ENCODE results near the gene C4A.
"Not testable (repeated sequence)": the region's sequence is repeated elsewhere in the genome, so short reads cannot be mapped to it uniquely, and the experiment has no call there.

The C4A gene

DNA sequence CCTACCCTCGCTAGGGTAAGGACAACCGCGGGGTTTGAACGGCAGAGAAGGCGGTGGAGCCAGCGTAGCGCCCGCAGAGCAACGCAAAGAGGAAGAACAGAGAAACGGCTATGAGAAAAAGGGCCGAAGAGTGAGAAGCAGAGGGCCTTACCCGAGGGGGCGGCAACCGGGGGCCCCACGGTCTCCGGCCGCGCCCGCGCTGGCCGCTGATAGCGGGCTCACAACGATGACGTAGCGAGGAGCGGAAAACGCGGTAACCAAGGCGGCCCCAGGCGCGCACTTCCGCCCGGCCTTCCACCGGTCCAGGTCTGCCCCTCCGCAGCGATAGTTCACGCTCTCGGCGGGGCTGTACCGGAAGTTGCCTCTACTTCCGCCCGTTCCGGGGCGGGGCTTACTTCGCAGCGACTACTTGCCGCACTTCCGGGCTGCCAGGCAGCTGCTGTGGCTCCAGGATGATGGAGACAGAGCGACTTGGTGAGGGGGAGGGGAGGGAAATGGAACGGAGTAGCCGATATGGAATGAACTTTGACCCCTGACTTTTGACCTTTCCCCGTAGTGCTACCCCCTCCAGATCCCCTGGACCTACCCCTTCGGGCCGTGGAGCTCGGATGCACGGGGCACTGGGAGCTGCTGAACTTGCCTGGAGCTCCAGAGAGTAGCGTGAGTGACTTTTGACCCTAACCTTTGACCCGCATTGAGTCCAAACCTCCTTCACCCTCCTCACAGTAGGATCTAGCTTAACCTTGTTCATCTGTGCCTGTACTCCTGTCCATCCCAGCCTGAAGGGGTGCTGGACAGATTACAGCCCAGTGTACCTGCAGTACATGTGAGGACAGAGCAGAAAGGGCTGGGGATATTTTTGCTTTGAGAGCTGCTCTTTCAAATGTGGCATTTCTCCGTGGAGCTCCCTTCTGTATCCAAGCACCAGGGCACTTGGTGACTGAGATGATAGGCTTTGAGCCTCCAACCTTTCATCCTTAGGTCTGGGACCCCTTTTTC lies 22.8 kb upstream of the C4A start, which contains the start of the genes NELFE and SKIC2:
Gene NELFE, minus strand, starts transcription at position 231 of the 999 bp plus-strand sequence. CDS start 525 bp downstream, outside the sequence.
Gene SKIC2, plus strand, starts transcription at position 435 of the 999 bp plus-strand sequence. Its CDS starts 18 bp downstream, at position 453.
- in situ Hi-C loops (cut with HindIII; ENCODE audit: low sequenced_read_pairs), result no loop called here

DNA sequence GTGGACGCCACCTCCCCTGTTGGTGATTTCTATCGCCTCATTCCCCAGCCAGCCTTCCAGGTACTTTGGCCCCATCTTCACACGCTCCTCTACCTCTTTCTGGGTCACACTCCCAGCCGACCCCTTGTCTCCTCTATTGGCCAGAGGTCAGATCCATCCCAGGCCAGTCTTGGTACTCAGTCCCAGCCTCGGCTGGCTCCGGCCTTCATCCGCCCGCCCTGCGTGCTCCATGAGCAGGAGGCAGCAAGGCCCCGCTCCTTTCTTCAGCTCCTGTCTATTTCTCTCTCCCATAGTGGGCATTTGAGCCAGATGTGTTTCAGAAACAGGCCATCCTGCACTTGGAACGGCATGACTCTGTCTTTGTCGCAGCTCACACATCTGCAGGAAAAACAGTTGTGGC lies 20.2 kb upstream of the C4A start:
- in situ Hi-C loops (cut with HindIII; ENCODE audit: low sequenced_read_pairs), result no loop called here

GRCh38 chr6:31963921-31964320 lies 17.9 kb upstream of the C4A start:
- in situ Hi-C loops (cut with HindIII; ENCODE audit: low sequenced_read_pairs), result no loop called here

GRCh38 chr6:31965700-31966099 lies 16.2 kb upstream of the C4A start:
- in situ Hi-C loops (cut with HindIII; ENCODE audit: low sequenced_read_pairs), result no loop called here

- in situ Hi-C loops (cut with HindIII; ENCODE audit: low sequenced_read_pairs), result no loop called here
Observed at GRCh38 chr6:31966506-31966905, 15.4 kb upstream of the C4A start.

DNA sequence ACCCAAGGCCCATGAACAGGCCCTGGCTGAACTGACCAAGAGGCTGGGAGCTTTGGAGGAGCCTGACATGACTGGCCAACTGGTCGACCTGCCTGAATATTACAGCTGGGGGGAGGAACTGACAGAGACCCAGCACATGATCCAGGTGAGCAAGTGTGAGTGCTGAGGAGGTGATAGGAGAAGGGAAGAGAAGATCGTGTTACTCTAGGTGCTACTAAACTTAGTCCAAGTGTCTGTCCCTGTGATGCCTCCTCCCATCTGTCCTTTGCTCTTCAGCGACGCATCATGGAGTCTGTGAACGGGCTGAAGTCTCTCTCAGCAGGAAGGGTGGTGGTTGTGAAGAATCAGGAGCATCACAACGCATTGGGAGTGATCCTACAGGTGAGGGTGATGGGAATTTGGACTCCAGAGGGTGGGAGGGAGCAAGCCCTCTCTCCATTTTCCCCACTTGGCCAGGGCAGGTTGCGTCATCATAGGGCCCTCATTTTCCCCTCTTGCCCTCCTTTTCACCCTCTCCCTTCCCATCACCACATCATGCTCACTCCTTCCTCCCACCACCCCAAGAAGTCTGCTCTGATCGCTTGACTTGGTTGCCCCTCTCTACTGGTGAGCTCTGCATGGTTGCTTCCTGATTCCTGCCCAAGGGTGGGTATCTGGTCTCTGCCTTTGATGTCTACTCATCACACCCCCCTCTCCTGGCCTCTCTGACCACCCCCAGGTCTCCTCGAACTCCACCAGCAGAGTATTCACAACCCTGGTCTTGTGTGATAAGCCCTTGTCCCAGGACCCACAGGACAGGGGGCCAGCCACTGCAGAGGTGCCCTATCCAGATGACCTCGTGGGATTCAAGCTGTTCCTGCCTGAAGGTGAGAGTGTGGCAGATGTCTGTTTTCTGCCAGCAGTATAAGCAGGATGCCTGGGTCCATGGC lies 14.6 kb upstream of the C4A start:
- in situ Hi-C loops (cut with HindIII; ENCODE audit: low sequenced_read_pairs), result no loop called here

GRCh38 chr6:31967926-31968320 lies 13.9 kb upstream of the C4A start:
- in situ Hi-C loops (cut with HindIII; ENCODE audit: low sequenced_read_pairs), result no loop called here

- in situ Hi-C loops (cut with HindIII; ENCODE audit: low sequenced_read_pairs), result no loop called here
Observed at GRCh38 chr6:31968326-31968725, 13.5 kb upstream of the C4A start.

GRCh38 chr6:31968791-31969711 lies 12.8 kb upstream of the C4A start:
- in situ Hi-C loops (cut with HindIII; ENCODE audit: low sequenced_read_pairs), result no loop called here

DNA sequence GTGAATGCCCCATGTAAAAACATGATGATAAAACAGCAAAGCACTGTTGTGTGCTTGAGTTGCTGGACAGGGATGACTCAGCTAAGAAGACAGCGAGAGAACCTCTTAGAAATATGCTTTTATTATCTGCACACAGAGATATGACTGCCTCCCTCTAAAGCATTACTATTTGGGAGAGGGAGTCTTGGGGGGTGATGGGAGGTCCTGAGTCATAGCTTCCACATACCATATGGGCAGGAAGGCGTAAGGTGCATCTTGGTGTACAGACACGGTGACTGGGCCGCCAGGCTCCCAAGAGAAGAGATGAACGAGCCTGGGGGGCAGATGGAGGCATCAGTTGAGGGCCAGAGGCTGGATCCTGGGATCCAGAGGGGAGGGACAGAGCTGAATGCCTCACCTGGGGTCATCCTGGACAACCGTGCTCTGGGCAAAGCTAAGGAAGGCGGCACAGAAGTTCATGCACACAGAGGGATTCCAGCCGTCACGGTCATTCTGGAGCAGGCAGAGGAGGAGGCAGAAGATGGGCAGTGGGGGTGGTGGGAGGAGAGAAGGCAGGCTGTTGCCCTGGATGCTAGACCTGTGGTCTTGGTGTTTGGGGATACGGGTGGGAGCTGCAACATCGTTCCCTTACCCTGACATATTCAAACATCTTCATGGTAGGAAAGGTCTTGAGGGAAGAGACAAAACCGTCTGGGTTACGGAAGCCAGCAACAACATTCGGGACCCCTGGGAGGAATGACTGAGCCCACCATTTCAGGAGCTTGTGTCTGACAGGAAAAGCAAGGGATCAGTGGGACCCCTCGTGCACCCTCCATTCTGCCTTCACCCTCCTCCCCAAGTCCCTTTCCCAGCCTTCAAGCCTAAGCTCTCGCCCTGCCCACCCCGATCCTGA lies 11.9 kb upstream of the C4A start:
- in situ Hi-C loops (cut with HindIII; ENCODE audit: low sequenced_read_pairs), result no loop called here

- in situ Hi-C loops (cut with HindIII; ENCODE audit: low sequenced_read_pairs), result no loop called here
Observed at GRCh38 chr6:31970604-31971271, 11.1 kb upstream of the C4A start.

GRCh38 chr6:31971279-31971992 lies 10.4 kb upstream of the C4A start:
- in situ Hi-C loops (cut with HindIII; ENCODE audit: low sequenced_read_pairs), result no loop called here

DNA sequence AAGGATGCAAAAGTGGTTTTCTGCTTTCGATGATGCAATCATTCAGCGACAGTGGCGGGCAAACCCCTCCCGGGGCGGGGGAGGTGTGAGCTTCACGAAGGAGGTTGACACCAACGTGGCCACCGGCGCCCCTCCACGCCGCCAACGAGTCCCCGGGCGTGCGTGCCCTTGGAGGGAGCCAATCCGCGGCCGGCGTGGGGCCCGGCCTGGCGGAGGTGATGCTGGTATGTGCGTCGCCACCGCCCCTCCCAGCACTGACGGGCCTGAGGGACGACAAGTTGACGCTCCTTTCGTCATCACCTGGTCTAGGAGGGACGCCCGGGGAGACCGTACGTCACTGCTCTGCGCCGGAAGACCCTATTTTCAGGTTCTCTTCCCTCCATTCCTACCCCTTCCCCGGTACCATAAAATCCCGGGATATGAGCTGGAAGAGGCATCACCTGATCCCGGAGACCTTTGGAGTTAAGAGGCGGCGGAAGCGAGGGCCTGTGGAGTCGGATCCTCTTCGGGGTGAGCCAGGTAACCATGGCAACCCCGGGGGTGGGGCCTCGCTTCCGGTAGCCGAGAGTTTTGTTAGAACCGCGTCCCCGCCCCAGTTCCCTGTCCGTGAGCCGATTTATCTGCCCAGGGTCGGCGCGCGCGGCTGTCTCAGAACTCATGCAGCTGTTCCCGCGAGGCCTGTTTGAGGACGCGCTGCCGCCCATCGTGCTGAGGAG lies 9.7 kb upstream of the C4A start, which contains the start of gene DXO:
Gene DXO, minus strand, starts transcription at position 146 of the 716 bp plus-strand sequence. CDS start 463 bp downstream, outside the sequence.
- in situ Hi-C loops (cut with HindIII; ENCODE audit: low sequenced_read_pairs), result no loop called here

GRCh38 chr6:31972709-31973350 lies 9.0 kb upstream of the C4A start:
- in situ Hi-C loops (cut with HindIII; ENCODE audit: low sequenced_read_pairs), result no loop called here

- in situ Hi-C loops (cut with HindIII; ENCODE audit: low sequenced_read_pairs), result not testable (repeated sequence)
Observed at GRCh38 chr6:31976065-31976464, 5.8 kb upstream of the C4A start.

- in situ Hi-C loops (cut with HindIII; ENCODE audit: low sequenced_read_pairs), result no loop called here
Observed at GRCh38 chr6:31977816-31978431, 3.9 kb upstream of the C4A start.
